DMS114 treated with DMSO at 0.1 percent for 48 hours (cell line): ENCODE measurements around the gene TAS2R8.
"Not testable (repeated sequence)": the region's sequence is repeated elsewhere in the genome, so short reads cannot be mapped to it uniquely, and the experiment has no call there.

Experiments
- DNase-seq: peaks from one replicate; lab custom pipeline; 2025; ENCODE audit not compliant: unreplicated experiment; lab: John Stamatoyannopoulos, UW

Gene TAS2R8

GRCh38 chr12:10807186-10807585 is at the start of gene TAS2R8:
TAS2R8 (minus strand) TSS chr12:10807286; CDS start chr12:10806980, 306 bp downstream.
- DNase-seq: no peak

- DNase-seq: no peak
These were observed 48.7 kb upstream of the TAS2R8 start for GRCh38 chr12:10855807-10856206.

- DNase-seq: no peak
These were observed 46.7 kb upstream of the TAS2R8 start for GRCh38 chr12:10853776-10854175.

GRCh38 chr12:10851243-10851858 is 44.3 kb upstream of the TAS2R8 start:
- no peak for DNase-seq

GRCh38 chr12:10849425-10849878 is 42.4 kb upstream of the TAS2R8 start, which contains the start of gene PRR4:
PRR4 (minus strand) TSS chr12:10849475; CDS start chr12:10849437, 38 bp downstream.
- DNase-seq: no peak

- no peak for DNase-seq
These were observed 40.7 kb upstream of the TAS2R8 start for GRCh38 chr12:10847744-10848143.

- no peak for DNase-seq
These were observed 35.8 kb upstream of the TAS2R8 start for GRCh38 chr12:10842862-10843261.

GRCh38 chr12:10838461-10838860 is 31.4 kb upstream of the TAS2R8 start:
- no peak for DNase-seq

- no peak for DNase-seq
These were observed 22.9 kb upstream of the TAS2R8 start for GRCh38 chr12:10829994-10830393.

- DNase-seq: no peak
These were observed 19.2 kb upstream of the TAS2R8 start, which contains the start of gene TAS2R10 for GRCh38 chr12:10826258-10826657. TAS2R10 (minus strand) TSS chr12:10826358; CDS start chr12:10826269, 89 bp downstream.

GRCh38 chr12:10824957-10825356 is 17.9 kb upstream of the TAS2R8 start:
- DNase-seq: no peak

- DNase-seq: no peak
These were observed 4.9 kb upstream of the TAS2R8 start for GRCh38 chr12:10811883-10812536.

- no peak for DNase-seq
These were observed 3.0 kb upstream of the TAS2R8 start, which contains the start of gene TAS2R9 for GRCh38 chr12:10810068-10810467. TAS2R9 (minus strand) TSS chr12:10810168; CDS start chr12:10810075, 93 bp downstream.

- DNase-seq: no peak
These were observed 4.5 kb downstream of the TAS2R8 start, which contains the start of gene TAS2R7 for GRCh38 chr12:10802587-10802986. TAS2R7 (minus strand) TSS chr12:10802627; CDS start chr12:10802570, 57 bp downstream.

- no peak for DNase-seq
These were observed 5.3 kb downstream of the TAS2R8 start for GRCh38 chr12:10801741-10802140.

- DNase-seq: no peak
These were observed 12.9 kb downstream of the TAS2R8 start for GRCh38 chr12:10794222-10794621.

- not testable (repeated sequence) for DNase-seq
These were observed 15.3 kb downstream of the TAS2R8 start for GRCh38 chr12:10791769-10792168.

- no peak for DNase-seq
These were observed 23.8 kb downstream of the TAS2R8 start for GRCh38 chr12:10783252-10783651.

GRCh38 chr12:10779103-10779502 is 28.0 kb downstream of the TAS2R8 start:
- DNase-seq: no peak

GRCh38 chr12:10771132-10771733 is 35.9 kb downstream of the TAS2R8 start:
- DNase-seq: peak; percentile 43

GRCh38 chr12:10759657-10760056 is 47.4 kb downstream of the TAS2R8 start:
- no peak for DNase-seq

GRCh38 chr12:10756194-10756593 is 50.9 kb downstream of the TAS2R8 start:
- no peak for DNase-seq
